Measurements from ENCODE around the gene TUB.
A peak's percentile ranks its signal among the peaks of the same experiment; 100 is the strongest.

TUB gene

DNA sequence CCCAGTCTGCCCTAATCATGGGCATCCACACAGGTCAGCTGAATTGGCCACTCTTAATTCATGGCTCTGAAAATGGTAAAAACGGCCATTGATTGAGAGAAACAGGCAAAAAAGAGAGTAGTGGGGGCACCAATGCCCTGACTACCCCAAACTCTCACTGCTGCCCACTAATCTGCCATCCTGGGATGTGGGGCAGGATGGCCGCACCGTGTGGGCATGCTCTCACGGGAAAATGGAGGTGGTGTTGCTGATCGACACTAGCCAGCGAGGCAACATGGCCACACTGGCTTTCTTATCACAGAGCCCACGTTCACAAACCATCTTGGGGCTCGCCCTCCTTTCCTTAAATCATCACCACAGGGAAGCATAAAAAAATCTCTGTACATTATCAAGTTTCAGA is 11.2 kb upstream of the TUB start:
- DNase-seq, result no peak

GRCh38 chr11:8070417-8071115 is 10.4 kb upstream of the TUB start:
- DNase-seq, result peak; percentile 32

GRCh38 chr11:8071616-8072581 is 9.1 kb upstream of the TUB start:
- no peak for DNase-seq

DNA sequence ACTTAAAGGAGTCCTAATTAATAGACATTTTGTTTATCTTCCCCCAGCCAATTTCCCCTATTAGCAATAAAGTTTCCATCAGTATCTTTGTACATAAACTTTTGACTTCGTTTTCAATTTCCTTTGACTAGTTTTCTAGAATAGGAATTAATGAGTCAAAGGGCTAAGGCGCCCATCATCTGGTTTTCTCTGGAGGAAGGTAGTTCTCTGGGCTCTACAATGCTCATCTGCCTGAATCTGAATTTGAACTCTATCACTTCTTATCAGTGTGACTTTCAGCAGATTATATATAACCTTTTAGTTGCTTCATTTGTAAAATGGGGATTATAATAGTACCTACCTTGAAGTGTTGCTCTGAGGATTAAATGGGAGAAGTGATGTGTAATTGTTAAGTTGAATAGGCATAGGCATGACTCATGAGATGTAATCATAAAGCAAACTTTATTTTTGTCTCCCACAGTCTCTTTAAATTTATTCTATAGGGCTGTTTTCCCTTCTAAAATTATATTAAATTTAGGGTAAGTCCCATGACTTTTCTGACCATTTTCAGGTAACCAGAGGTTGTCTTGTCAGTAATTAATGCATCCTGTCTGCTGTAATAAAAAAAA is 5.8 kb upstream of the TUB start:
- no peak for DNase-seq

GRCh38 chr11:8079111-8079675 is 1.8 kb upstream of the TUB start:
- DNase-seq, result no peak

DNA sequence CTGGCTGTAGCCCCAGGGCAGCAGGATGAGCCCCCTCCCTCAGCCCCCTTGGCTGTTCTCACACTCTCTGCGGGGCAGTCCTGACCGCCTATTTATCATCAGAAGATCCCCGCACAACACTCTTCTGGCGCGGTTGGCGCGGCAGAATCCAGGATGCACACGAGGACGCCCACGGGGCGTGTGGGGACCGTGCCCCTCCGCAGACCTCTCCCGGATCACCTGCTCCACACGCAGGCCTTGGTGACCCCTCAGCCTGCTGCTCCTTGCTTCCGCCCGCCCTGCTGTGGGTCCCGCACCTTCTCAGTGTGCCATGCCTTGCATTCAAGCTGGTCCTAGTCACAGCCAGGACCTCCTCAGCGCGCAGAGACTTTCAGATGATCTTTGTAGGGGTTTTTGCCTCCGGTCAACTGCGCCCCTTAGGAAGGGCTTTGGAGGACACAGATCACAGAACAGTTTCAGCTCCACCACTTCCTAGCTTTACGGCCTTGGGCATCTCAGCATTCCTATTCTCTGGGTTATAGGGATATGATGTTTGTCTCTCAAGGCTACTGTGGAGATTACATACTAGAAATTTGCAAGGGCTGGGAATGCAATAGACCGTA is 841 bp upstream of the TUB start:
- DNase-seq, result no peak

DNA sequence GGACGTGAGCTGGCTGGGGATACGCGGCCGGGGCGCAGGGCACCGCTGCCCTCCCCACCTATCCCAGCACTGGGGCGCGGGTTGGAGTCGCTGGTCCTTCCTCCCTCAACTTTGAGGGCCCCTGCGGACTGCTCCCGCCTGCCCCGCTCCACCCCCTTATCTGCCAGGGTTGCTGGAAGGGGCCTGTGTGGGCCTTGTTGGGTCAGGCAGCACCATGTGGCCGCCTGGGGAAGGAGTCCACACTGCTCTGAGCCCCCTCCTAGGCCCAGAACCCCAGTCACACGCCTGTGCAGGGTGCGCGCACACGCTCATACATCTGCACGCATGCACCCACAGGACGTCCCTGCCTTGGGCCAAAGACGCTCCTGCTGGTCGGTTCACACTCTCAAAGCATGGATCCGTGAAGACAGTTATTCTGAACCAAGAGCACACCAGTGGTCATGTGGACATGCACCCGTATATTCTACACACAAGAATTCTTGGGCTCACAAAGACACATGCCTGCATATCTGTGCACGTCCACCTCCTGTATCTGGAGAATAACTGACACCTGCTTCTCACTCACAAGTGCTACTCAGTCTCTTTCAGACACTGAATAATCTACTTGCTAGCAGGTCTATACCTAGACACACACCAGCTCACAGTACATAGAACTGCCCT is 710 bp downstream of the TUB start:
- no peak for DNase-seq

- DNase-seq, result no peak
Measured at GRCh38 chr11:8082391-8083087, 1.5 kb downstream of the TUB start.

GRCh38 chr11:8083088-8083395 is 2.0 kb downstream of the TUB start:
- no peak for DNase-seq

DNA sequence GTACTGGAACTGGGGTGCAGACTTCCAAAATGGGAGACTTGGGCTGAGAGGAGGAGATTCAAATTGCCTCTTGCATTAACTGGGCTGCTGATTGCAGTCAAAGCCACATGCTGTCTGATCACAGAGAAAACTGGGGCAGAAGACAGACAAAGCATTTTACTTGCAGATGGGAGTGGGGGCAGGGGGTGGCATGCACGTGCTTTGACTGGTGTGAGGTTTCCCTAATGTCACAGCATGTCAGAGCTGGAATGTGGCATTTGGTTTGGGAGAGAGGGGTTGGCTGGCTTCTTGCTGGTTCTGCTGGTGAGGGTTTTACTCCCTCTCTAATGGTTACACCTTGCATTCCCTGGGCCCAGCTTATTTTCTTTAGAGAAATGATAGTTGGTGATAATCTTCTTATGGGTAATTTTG is 2.9 kb downstream of the TUB start:
- DNase-seq, result no peak

DNA sequence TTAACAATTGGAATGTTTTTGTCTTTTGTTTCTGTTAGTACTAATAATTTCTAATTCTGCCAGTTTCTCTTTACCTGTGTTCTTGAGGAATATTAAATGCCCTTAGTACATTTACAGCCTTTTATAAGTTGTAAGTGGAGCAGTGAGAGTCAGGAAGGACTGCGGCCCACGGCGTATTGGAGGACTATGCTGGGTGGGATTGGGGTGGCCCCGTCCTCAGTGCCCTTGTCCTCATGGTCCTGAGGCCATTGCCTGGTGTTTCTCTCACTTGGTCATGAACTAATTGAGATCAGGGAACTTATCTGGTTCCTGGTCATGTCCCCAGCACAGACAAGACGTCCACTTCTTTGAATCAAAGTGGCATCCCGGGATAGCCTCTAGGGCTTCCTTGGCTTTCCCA is 3.3 kb downstream of the TUB start:
- DNase-seq, result no peak

- DNase-seq, result no peak
Measured at GRCh38 chr11:8085011-8085645, 4.1 kb downstream of the TUB start.

GRCh38 chr11:8086001-8086479 is 5.0 kb downstream of the TUB start:
- DNase-seq, result no peak

DNA sequence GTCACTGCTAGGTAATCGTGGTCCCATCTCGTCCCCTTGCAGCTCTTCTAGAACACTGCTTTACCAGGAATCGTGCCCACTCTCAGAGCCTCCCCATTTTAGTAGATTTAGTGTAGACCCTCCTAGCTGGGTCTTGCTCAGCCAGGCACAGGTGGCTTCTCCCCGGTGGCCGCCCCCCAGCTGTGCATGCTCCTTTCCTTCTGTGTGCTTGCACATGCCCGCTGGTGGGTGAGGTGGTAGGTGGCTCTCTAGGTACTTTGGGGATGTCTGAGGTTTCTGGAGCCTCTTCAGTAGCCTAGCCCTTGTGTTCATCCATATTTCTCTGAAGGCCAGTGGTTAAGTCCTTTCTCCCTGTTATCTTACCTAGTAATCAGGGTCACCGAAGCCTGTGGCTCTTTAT is 5.6 kb downstream of the TUB start:
- no peak for DNase-seq

DNA sequence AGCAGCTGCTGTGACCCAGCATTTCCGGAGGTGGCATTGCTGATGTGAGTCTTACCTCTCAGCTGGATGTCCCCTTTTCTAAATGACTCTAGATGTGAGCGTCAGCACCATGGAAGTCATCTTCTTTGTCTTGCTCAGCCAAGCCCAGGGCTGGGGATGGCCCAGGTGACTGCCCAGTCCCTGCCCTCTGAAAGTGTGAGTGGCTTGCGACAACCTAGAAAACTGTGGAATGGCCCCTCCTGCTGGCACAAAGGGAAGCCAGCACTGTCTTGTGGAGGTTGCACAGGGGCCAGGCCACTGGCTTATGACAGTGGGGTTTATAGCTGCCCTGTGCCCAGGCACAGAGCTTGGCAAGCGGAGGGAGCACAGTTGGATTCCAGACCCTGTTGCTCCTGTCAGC is 6.2 kb downstream of the TUB start:
- DNase-seq, result no peak

DNA sequence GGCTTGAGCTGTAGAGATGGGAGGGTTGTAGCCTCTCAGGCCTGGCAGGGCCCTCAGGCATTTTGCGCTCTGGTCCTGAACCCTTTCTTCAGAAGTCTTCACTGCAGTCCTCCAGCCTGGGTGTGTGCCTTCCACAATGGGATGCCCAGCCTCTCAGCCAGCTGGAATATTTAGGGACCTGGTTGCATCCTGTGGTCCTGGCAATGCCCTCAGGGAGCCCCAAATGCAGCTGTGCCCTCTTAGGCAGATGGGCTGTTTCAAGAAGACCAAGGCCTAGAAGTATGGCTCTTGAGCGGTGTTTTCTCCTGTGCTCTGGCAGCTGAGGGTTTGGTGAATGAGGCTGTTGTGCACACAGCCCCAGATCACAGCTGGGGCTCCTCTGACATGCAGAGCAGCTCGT is 6.7 kb downstream of the TUB start:
- no peak for DNase-seq

- no peak for DNase-seq
Measured at GRCh38 chr11:8089791-8090510, 8.9 kb downstream of the TUB start.

- peak; percentile 20 for DNase-seq
Measured at GRCh38 chr11:8090756-8091155, 9.7 kb downstream of the TUB start.

DNA sequence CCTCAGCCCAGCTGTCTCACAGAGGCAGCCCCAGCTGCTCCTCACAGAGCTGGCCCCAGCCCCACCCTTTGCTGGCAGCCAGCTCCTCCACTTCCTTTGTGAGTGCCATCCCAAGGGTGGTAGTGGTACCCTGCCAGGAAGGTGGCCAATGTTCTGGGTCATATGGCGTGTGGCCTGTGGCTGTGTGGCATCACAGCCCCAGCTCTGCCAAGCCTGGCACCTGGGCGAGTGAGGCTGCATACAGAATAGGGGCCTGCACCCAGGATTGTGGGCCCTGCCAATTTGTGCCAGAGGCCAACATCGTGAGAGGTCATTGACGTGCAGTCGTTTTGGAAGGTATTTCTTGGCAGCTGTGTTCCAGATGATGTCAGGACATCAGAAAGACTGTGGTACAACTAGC is 10.7 kb downstream of the TUB start:
- no peak for DNase-seq

- DNase-seq, result peak; percentile 53
Measured at GRCh38 chr11:8092587-8093424, 11.8 kb downstream of the TUB start.
